Activated CD4-positive, alpha-beta T cell treated with anti-CD3 and anti-CD28 coated beads, Interleukin-2, amount 50 U/mL, for 1 hour (primary cell): ENCODE results near the gene EEF2K.

Source experiments
- DNase-seq: peaks from one replicate; pipeline ENCODE4 v3.0.0-alpha.2; 2020

Gene EEF2K

DNA sequence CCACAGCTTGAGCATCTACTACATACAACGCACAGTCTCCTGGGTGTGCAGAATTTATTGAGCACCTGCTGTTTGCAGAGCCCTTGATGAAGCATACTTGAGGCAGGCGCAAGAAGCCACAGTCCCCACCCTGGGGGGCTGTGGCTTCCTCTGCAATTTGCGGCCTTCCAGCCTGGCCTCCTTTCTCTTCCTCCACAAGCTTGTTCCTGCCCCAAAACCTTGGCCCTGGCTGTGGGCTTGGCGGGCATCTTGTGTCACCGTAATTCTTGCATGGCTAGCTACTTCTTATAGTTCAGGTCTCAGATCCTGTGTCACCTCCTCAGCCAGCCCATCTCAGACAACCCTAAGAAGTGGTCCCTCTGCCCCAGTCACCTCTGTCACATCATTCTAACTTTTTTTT, 47.2 kb downstream of the EEF2K start:
- no peak for DNase-seq

- no peak for DNase-seq
Measured at GRCh38 chr16:22255335-22255734, 49.3 kb downstream of the EEF2K start.

DNA sequence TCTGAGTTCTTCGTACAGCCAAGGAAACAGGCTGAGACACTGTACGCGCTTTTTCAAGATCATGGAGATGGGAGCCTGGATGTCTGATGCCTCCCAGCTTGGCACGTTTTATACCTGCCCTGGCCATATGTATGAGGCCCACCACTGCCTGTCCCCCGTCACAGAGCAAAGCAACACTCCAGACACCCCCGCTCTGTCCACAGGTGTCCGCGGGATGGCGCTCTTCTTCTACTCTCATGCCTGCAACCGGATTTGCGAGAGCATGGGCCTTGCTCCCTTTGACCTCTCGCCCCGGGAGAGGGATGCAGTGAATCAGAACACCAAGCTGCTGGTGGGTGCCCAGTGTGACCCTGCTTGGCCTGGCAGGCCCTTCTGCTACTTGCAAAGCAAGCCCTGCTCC, 51.4 kb downstream of the EEF2K start:
- no peak for DNase-seq

DNA sequence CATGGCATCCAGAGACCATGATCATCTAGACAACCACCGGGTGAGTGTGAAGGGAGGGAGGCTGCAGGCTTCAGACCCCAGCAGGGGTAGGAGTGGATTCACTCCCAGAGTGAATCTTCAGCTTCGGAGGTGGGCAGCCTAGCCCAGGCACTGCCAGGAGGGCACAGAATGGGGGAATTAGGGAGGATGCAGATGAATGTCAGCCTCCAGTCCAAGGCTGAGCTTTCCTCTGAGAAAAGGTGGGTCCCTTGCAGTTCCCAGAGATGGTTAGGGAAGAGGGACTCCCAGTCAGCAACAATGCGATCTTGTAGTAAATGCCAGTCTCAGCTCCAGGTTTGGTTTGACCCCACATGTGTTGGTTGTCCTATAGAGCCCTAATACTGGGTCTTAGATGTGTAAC, 54.4 kb downstream of the EEF2K start:
- DNase-seq = no peak

DNA sequence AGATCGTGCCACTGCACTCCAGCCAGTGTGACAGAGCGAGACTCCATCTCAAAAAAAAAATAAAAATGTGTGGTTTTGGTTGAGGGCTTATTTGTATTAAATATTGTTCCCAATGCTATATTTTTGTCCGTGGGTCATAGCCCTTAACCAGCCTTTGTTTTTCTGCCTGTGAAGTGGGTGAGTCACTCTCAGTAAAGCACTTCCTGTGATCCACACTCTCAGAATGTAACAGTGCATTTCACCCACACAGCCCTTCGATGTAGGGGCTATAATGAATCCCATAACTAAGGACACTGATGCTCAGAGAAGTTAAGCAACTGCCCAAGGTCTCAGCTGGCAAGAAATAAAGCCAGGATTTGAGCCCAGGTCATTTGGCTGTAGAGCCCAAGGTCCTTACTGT, 56.4 kb downstream of the EEF2K start:
- no peak for DNase-seq

DNA sequence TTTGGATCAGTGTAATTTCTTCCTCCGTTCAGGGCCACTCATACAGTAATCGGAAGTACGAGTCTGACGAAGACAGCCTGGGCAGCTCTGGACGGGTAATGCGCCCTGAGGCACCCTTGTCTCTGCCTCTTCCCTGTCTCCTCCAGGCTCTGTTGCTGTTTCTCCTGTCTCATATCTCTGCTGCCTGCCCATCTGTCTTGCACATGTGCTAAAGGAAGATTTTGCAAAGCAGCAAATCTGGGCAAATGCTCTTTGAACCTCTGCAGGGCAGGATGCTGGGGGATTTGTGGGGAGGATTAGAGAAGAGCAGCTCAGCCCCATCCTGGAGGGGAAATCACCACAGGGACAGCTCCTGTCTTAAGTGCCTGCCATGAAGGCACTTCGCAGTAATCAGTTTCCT, 58.7 kb downstream of the EEF2K start:
- no peak for DNase-seq

DNA sequence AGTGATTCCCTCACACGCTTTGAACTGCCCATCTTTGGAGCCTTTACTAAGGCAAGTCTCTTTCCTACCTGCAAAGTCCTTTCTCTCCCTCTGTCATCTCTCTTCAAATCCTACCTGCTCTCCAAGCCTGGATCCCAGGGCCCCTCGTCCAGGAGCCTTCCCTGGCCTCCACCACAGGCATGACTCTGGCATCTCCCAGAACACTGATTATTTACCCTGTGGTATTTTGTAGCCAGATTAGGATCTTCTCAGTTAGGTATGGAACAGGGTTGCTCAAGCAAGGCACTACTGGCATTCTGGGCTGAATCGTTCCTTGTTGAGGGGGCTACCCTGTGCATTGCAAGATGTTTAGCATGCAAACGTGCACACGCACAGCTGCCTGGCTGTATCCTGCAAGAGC, 59.3 kb downstream of the EEF2K start:
- no peak for DNase-seq

GRCh38 chr16:22266546-22266945, 60.5 kb downstream of the EEF2K start:
- no peak for DNase-seq

DNA sequence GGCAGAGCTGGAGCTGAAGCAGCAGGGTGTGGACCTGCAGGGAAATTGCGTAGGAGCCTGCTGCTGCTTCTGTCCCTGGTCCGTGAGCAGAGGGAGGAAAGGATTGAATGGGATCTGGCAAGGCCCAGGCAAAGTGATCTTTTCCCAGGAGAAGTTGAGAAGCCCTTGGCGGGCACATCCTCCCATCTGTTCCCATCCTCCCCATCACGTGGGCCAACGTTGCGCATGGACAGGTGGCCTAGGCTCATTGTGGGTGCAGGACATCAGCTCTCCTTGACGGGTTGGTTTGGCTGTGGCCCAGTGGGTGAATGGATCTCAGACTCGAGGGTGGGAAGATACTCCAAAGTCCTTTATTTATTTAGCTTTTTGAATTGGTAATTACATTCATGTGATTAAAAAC, 61.7 kb downstream of the EEF2K start:
- no peak for DNase-seq

DNA sequence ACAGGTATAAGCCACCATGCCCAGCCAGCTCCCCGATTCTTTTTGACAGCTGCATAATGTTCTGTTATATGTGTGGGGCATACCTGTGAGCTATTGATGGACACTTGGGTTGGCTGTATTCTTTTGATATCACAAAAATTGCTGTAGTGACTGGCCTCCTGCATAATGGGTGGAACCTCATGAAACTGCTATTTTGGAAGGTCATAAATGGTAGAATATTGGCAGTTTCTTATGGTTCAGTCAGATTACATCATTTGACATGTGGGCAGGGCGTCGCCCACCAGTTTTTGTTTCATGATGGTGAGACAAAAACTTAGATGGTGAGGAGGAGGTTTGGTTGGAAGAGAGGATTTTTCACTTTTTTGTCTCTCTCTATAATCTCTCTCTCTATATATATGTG, 64.4 kb downstream of the EEF2K start:
- no peak for DNase-seq

- DNase-seq = no peak
Measured at GRCh38 chr16:22272870-22273650, 67.0 kb downstream of the EEF2K start.

DNA sequence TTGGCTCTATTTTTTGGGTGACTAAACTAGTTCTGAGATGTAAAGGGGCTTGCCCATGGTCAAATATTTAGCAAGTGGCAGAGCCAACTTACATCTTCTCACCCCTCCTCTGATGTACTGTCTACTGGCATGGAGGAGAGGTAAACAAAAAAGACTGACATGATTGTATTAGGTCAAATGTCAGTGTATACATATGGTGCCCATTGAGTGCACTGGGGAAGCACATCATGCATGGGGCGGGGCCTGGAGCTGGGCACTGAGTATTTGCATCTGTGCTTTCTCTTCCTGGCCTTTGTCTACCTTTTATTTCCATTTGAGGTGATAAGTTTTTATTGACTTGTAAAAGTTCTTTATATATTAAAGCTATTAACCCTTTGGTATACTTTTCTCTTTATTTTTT, 68.8 kb downstream of the EEF2K start:
- DNase-seq = no peak

- DNase-seq = no peak
Measured at GRCh38 chr16:22278441-22279230, 72.6 kb downstream of the EEF2K start.

DNA sequence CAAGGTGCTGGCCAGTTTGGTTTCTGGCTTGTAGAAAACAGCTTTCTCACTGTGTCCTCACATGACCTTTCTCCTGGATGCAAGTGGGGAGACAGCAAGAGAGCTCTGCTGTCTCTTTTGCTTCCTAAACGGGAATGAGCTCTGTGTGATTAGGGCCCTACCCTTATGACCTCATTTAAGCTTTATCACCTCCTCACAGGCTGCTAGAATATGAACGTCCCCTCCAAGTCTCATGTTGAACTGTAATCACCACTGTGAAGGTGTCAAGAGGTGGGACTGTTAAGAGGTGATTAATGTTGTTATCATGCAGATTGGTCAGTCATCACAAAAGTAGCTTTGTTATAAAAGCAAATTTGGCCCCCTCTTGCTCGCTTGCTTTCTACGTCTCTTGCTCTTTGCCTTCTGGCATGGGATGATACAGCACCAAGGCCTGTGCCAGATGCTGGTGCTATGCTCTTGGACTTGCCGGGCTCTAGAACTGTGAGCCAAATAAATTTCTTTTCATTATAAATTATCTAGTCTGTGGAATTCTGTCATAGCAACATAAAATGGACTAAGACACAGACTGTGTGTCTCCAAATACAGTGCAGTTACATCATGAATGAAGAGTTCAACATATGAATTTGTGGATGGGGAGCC, 76.3 kb downstream of the EEF2K start:
- DNase-seq = no peak

DNA sequence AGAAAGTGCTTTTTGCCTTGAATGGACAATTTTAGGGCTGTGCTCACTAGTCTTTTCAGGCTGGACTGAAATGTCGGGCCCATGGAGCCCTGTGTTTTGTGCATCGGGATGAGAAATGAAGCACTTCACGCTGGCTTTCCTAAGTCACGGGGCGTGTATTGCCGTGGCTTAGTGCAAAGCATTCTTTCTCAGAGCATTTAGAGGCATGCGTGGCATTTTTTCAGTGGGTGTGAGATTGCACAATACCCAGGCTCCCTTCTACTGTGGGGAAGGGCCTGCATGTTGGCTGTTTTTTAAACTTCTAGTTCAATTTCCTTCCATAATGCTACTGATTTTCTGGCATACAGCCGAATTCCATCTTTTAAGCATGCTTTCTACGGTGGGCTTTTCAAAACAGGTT, 78.6 kb downstream of the EEF2K start:
- DNase-seq = no peak

- DNase-seq = no peak
Measured at GRCh38 chr16:22285080-22285479, 79.0 kb downstream of the EEF2K start.

DNA sequence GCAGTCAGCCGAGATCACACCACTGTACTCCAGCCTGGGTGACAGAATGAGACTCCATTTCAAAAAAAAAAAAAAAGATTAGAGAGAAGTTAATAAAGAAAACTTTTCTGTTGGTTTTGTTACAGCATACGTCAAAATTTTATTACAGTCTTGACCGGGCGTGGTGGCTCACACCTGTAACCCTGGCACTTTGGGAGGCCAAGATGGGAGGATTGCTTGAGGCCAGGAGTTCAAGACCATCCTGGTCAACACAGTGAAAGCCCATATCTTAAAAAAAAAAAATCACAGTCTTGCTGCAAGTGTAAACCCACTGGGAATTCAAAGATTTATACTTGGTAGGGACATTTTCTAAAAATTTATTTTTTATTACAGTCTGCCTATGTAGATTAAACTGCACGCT, 84.9 kb downstream of the EEF2K start:
- no peak for DNase-seq

DNA sequence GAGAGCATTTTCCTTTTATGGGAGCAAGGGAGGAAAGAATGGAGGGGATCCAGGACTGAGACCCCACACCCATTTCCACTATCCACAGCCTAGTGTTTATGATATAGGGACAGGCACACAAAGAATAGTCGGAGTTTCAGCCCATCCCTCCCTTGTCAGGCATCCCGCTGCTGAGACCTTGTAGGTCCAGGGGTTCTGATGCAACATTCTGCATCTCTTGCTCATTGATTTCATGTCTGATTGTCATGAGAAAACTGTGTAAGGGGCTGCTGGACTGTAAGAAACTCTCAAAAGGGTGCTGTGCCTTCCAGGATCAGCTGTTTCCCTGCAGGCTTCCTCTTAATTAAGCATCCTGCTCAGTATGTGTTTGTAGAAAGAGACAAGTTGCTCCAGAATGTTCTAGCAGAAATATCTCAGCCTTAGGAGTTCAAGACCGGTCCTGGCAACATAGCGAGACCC, 85.8 kb downstream of the EEF2K start:
- DNase-seq = no peak

GRCh38 chr16:22292320-22292719, 86.2 kb downstream of the EEF2K start:
- DNase-seq = no peak

- DNase-seq = no peak
Measured at GRCh38 chr16:22293137-22294106, 87.3 kb downstream of the EEF2K start.

DNA sequence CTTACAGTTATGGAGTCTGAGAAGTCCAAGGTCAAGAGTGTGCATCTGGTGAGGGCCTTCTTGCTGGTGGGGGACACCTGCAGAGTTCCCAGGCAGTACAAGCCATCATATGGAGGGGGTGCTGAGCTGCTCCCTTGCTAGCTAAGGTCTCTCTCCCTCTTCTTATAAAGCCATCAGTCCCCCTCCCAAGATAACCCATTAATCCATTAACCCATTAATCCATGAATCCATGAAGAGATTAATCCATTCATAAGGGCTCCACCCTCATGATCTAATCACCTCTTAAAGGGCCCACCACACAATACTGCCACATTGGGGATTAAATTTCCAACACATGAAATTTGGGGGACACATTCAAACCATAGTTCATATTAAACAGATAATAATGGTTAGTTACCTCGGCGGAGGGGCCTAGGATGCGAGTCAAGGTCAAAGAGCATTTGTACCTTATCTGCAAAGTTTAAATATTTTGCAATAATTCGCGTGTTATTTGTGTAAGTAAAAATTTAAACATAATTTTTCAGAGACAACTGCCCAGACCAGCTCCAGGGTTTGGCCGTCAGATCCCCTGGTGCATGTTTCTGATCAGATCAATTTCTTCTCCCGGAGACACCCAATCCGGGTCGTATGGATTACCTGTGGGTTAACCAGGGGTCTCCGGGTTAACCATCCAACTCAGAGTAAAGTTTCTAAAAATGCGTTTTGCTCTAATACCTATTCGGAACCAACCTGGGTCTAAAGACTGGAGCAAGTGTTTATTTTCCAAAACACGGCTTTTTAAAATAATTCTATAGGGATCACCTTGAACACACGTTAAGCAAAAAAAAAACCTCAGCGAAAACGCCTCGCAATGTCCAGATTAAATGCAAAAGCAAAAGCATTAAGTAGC, 90.4 kb downstream of the EEF2K start:
- DNase-seq = no peak
